Skeletal muscle tissue (tissue), 4 donors: Measurements from ENCODE around the gene SPINK2. TPM values are rescaled to one million over a fixed set of nuclear protein-coding genes. Genes with fewer than 3 reads are reported as not detected.

Experiments used
- H3K27ac ChIP-seq: one replicate; pipeline ENCODE4 v1.7.0; 2013; ENCODE audit warnings: mild to moderate bottlenecking, low read depth, low read length, inconsistent platforms
- H3K27me3 ChIP-seq, 3 donors: one replicate each; pipeline ENCODE4 v1.7.0; 2013; ENCODE audit warnings: low read length in 3 of 3; ENCODE audit not compliant: control insufficient read depth in 3 of 3, insufficient read depth in 3 of 3
- H3K36me3 ChIP-seq, 3 donors: one replicate each; pipeline ENCODE4 v1.7.0; 2013; ENCODE audit warnings: low read length in 3 of 3; ENCODE audit not compliant: control insufficient read depth in 3 of 3, insufficient read depth in 3 of 3
- H3K4me1 ChIP-seq, 3 donors: one replicate each; pipeline ENCODE4 v1.7.0; 2013; ENCODE audit warnings: low read length in 3 of 3, mild to moderate bottlenecking in 3 of 3; ENCODE audit not compliant: control insufficient read depth in 3 of 3, insufficient read depth in 3 of 3
- H3K4me3 ChIP-seq, 3 donors: one replicate each; pipeline ENCODE4 v1.7.0; 2013; ENCODE audit warnings: low read length in 3 of 3
- H3K9ac ChIP-seq, 3 donors: one replicate each; pipeline ENCODE4 v1.7.0; 2013; ENCODE audit warnings: low read length in 3 of 3, mild to moderate bottlenecking in 3 of 3, moderate library complexity in 2 of 3, low read depth in 1 of 3
- H3K9me3 ChIP-seq, 3 donors: one replicate each; pipeline ENCODE4 v1.7.0; 2013; ENCODE audit warnings: low read length in 3 of 3; ENCODE audit not compliant: control insufficient read depth in 3 of 3
- total RNA-seq: library from RNA; depleted of rRNA; stranded (reverse); fragments of >200 nt; gene quantifications from one replicate; pipeline ENCODE4 v1.2.3, GENCODE V29; 2014
- donor health status: Osteomylitis.

Gene SPINK2
- total RNA-seq, 1 donor from 2014 or later, result not detected

DNA sequence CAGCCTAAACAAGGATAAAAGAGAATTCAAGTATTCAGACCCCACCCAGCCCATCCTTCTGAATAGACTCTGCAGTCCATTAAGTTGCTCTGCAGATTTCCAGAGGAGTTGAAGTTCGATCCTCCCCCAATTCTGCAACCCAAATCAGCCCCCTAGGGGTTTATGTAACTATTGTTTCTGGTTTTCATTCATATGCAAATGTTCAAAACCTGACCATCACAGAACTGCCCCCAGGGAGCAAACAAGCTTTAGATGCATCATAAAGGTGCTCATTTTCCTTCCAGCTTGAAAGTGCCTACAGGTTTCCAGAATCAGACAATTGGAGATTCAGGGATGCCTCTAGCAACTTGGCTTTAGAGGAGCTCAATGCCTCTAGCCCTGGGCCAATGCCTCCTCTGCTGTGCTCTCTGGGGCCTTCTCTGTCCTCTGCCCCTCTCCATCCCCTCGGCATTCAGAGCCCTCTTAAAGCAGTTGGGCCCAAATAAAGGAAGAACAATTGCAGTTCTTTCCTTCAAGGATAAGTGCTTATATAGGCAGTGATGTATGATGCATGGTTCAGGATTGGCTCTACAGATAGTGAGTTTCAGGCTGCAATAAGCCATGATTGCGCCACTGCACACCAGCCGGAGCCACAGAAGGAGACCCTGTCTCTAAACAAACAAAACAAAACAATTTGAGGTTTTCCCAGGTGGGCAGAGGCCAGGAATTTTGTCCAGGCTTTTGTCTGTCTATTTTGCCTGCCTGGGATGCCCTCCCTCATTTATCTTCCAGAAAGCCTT, 23.5 kb upstream of the SPINK2 start:
- H3K4me1 ChIP-seq, result peaks cover 0 to 6% (median 0%) of the 10 kb centered on the region in 3 donors
- no peak overlapping the region for H3K27ac ChIP-seq
- H3K27me3 ChIP-seq, result no peaks in the 10 kb centered on the region
- no peaks in the 10 kb centered on the region for H3K36me3 ChIP-seq
- no peak overlapping the region for H3K4me3 ChIP-seq
- H3K9me3 ChIP-seq, result no peaks in the 10 kb centered on the region
- no peak overlapping the region for H3K9ac ChIP-seq

- Histone ChIP-seq H3K4me3 (no peak overlapping the region), H3K36me3 (no peaks in the 10 kb centered on the region), H3K9ac (no peak overlapping the region), H3K27me3 (no peaks in the 10 kb centered on the region), H3K4me1 (peaks cover 0 to 6% (median 0%) of the 10 kb centered on the region in 3 donors), H3K9me3 (no peaks in the 10 kb centered on the region), H3K27ac (no peak overlapping the region)
Observed at GRCh38 chr4:56843421-56843899, 22.0 kb upstream of the SPINK2 start.

GRCh38 chr4:56840559-56840958, 19.1 kb upstream of the SPINK2 start:
- no peak overlapping the region for H3K4me3 ChIP-seq
- no peaks in the 10 kb centered on the region for H3K27me3 ChIP-seq
- H3K4me1 ChIP-seq, result peaks cover 0 to 6% (median 0%) of the 10 kb centered on the region in 3 donors
- no peak overlapping the region for H3K27ac ChIP-seq
- no peaks in the 10 kb centered on the region for H3K36me3 ChIP-seq
- no peaks in the 10 kb centered on the region for H3K9me3 ChIP-seq
- no peak overlapping the region for H3K9ac ChIP-seq

DNA sequence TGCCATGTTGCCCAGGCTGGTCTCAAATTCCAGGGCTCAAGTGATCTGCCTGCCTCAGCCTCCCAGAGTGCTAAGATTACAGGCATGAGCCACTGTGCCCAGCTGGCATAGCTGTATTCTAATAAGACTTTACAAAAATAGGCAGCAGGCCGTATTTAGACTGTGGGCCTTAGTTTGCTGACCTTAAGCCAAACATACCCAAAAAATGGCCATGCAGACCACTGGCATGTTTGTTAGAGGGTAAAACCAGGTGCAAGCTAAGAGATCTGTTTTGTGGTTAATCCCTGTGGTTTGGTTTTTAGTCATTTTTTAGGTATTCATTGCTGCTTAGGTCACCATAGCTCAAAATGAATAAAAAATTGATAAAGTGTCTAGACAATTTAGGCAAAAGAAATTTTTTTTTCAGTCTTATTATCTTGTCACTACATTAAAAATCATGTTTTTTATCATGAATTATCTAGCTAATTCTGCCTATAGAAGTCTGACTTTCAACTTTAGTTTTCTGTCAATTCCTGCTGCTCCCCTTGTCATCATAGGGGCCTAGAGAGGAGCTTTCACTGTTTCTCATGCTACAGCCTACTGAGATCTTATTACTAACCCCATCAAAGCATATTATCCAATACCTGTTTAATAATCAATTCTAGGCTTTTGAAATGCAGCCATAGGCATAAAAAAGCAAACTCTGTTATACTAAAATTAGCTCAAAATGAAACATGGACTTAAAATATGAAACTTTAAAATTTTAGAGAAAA, 7.5 kb upstream of the SPINK2 start:
- Histone ChIP-seq H3K9me3 (no peaks in the 10 kb centered on the region), H3K4me3 (peak overlapping the region in 1 of 3 donors; percentile 24), H3K27me3 (no peaks in the 10 kb centered on the region), H3K36me3 (no peaks in the 10 kb centered on the region), H3K9ac (peak overlapping the region in 1 of 3 donors; percentile 33), H3K4me1 (peaks cover 0 to 10% (median 7%) of the 10 kb centered on the region in 3 donors), H3K27ac (peak overlapping the region; percentile 19)

DNA sequence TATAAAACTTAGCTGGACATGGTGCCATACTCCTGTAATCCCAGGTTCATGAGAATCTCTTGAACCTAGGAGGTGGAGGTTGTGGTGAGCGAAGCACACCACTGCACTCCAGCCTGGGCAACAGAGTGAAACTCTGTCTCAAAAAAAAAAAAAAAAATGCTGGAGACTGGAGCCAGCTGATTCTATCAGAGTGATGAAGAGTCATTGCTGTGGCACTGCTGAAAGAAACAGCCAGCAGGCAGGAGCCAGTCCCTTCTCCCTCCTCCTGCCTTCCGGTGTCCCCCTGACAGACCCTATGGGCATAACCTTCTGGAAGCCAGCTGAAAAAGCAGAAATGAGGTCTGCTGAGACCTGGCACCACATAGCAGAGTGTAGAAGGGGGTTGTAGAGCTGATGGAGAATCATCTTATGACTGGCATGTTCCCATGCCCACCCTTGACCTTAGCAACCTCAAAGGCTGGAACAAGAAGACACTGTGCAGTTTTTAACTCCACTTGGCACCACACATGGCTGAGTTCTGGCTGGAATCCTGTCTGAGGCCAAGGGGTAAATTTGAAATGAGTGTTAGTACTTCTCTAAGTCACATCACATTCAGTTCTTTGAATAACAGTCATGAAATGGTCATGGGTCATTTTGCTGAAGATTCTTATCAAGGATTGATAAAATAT, 2.6 kb upstream of the SPINK2 start:
- peaks cover 4 to 10% (median 10%) of the 10 kb centered on the region in 3 donors for H3K27me3 ChIP-seq
- H3K9ac ChIP-seq, result no peak overlapping the region
- H3K27ac ChIP-seq, result no peak overlapping the region
- no peak overlapping the region for H3K4me3 ChIP-seq
- no peaks in the 10 kb centered on the region for H3K9me3 ChIP-seq
- H3K4me1 ChIP-seq, result peaks cover 5 to 13% (median 11%) of the 10 kb centered on the region in 3 donors
- H3K36me3 ChIP-seq, result no peaks in the 10 kb centered on the region

DNA sequence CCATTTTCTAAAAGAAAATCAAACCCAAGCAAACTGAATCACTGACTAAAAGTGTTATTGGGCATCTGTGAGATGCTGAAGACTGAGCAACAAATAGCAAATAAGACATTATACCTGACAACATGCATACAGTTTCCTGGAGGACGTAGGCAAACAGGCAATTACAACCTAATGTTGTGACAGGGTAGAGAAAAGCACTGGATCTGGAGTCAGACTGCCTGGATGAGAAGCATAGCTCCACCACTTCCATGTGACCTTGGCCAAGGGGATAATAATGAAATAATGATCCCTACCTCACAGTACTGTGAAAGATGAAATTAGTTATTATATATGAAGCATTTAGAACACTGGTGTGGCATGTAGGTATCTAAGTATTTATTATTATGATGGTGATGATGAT, 2.7 kb downstream of the SPINK2 start:
- H3K9me3 ChIP-seq, result no peaks in the 10 kb centered on the region
- no peaks in the 10 kb centered on the region for H3K36me3 ChIP-seq
- no peak overlapping the region for H3K27ac ChIP-seq
- peaks cover 4 to 10% (median 10%) of the 10 kb centered on the region in 3 donors for H3K27me3 ChIP-seq
- no peak overlapping the region for H3K9ac ChIP-seq
- peaks cover 3 to 5% (median 4%) of the 10 kb centered on the region in 3 donors for H3K4me1 ChIP-seq
- no peak overlapping the region for H3K4me3 ChIP-seq

- no peak overlapping the region for H3K4me3 ChIP-seq
- H3K9me3 ChIP-seq, result no peaks in the 10 kb centered on the region
- H3K27ac ChIP-seq, result no peak overlapping the region
Observed at GRCh38 chr4:56817840-56818491, 3.5 kb downstream of the SPINK2 start.

GRCh38 chr4:56806666-56807065, 14.8 kb downstream of the SPINK2 start:
- Histone ChIP-seq H3K4me1 (no peaks in the 10 kb centered on the region), H3K27me3 (no peaks in the 10 kb centered on the region), H3K4me3 (no peak overlapping the region), H3K27ac (no peak overlapping the region), H3K9ac (no peak overlapping the region), H3K36me3 (no peaks in the 10 kb centered on the region), H3K9me3 (no peaks in the 10 kb centered on the region)

More at GRCh38 chr4:56817840-56818491, 3.5 kb downstream of the SPINK2 start:
- peaks cover 4 to 10% (median 10%) of the 10 kb centered on the region in 3 donors for H3K27me3 ChIP-seq
- no peak overlapping the region for H3K9ac ChIP-seq
- H3K36me3 ChIP-seq, result no peaks in the 10 kb centered on the region
- peaks cover 3 to 5% (median 4%) of the 10 kb centered on the region in 3 donors for H3K4me1 ChIP-seq

DNA sequence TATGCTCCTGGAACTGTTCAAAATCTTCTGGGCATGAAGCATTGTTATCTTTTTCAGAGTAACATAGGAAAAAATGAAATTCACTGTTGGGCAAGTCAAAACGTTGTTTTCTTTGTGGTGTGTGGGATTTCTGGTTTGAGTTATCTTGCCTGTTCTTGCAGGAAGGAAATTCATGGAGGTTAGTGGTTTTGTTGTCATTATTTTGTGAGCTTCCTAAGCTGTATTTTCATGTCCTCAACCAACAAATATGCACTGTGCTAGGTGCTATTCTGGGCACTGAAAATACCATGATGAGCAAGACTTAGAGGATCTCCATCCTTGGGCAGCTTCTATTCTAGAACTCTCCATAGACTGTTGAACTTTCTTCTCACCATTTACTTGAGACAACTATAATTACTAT, 16.9 kb downstream of the SPINK2 start:
- no peak overlapping the region for H3K9ac ChIP-seq
- H3K27me3 ChIP-seq, result no peaks in the 10 kb centered on the region
- H3K36me3 ChIP-seq, result no peaks in the 10 kb centered on the region
- H3K27ac ChIP-seq, result no peak overlapping the region
- H3K4me1 ChIP-seq, result peaks cover 0 to 5% (median 2%) of the 10 kb centered on the region in 3 donors
- no peaks in the 10 kb centered on the region for H3K9me3 ChIP-seq
- H3K4me3 ChIP-seq, result no peak overlapping the region
